ENCODE data around the gene CSNK1G1.

- TF ChIP-seq POLR2AphosphoS5 (IDR thresholded peaks at IDR 0.05; ENCODE audit: low read depth, low read length) (no peak), POLR2A (IDR thresholded peaks at IDR 0.05; ENCODE audit: low read depth, low read length) (no peak), TAF1 (IDR thresholded peaks at IDR 0.05; ENCODE audit: borderline replicate concordance, low read depth, low read length) (no peak)
Observed at GRCh38 chr15:64197425-64197824, 158.5 kb downstream of the CSNK1G1 start.
